GM21423 (cell line): Measurements from ENCODE around the gene PRDM12.

Experiments used
- ATAC-seq: cut with Tn5 transposase; IDR thresholded peaks from one replicate; pipeline ENCODE4 v1.9.1; 2021; ENCODE audit warnings: mild to moderate bottlenecking, moderate library complexity; ENCODE audit not compliant: unreplicated experiment

PRDM12 gene

DNA sequence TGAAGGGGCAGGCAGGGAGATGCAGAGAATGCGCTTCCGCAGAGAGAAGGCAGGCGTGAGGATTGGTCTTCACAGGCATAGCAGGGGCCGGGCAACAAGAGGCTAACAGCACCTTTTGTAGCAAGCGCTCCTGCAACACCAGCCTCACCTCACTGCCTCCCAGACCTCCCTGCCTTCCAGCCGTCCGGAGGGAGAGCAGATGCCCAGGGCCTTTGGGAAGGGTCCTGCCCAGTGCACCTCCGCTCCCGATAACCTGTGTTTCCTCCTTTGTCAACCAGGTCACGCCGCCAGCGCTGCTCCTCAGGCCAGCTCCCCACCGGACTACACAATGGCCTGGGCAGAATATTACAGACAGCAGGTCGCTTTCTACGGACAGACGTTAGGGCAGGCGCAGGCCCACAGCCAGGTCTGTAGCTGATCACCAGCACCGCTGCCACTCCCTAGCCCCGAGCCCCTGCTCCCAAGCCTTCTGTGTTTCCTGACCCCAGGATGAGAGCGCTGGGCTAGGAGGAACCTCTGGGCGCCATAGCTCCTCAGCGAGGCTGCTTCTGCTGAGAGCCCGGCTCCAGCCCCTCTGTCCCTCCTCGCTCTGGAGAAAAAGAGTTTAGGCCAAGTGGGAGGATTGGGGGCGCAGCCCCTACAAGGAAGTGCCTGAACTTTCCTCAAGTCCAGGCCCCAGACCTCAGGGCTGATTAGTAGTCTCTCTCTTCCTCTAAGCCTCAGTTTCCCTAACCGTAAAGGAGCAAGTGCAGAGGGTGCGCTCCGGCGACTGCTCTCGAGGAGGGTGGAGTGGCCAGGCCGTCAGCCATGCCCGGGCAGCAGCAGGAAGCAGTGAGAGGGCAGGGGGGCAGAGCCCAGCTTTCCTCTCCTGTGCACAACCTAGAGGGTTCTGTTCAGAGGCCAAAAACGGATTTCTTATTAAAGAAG lies 28.4 kb upstream of the PRDM12 start:
- no peak for ATAC-seq

DNA sequence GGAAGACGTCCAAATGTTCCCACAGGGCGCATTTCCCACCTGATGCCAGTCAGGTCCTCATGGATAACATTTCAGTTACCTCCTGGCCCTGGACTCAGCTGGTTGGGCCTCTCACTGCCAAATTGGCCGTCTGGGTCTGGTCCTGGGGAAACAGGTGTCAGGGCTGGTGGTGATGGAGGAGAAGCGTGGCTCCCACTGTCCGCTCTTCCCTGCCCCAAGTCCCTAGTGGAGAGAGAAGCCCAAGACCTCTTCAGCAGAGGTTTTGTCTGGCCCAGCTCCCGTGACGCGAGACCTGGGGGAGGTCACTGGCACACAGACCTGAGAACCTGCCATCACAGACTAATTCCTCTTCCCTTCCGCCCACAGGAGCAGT lies 27.8 kb upstream of the PRDM12 start:
- no peak for ATAC-seq

DNA sequence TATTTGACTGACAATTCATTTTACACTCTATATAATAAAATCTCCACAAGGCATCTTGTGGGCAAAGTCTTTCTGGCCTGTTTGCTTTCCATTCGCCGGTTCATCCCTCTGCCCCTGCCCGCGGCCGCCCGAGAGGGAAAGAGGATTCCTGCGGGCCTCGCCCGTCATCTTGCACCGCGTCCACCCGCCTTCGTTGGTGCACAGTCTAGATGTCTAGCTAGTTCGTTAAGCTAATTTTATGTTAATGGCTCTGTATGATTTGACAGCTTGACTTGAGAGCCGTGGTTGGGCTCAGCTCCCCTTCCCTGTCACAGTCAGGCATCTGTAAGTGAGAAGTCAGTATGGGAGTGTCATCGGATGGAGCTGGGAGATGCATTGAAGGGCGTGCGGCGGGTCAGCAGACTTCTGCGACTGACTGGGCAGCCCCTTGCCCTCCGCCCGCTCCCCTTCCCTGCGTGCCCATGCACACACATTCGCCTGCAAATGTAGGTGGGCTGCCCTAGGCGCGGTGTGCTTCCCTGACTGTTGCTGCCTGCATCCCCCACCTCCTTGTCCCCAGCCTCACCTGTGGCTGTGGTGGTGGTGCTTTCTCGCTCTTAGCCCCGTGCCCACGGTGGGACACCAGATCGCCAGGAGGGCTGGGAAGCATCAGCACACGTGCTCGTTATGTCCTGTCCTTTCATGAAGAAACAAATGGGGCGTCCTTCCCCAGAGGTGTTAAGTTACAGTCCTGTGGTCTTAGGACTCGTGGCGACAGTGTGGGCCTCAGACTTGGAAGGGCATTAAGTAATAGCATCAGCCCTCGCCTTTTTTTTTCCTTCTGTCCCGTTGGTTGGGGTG lies 25.9 kb upstream of the PRDM12 start:
- ATAC-seq: no peak

DNA sequence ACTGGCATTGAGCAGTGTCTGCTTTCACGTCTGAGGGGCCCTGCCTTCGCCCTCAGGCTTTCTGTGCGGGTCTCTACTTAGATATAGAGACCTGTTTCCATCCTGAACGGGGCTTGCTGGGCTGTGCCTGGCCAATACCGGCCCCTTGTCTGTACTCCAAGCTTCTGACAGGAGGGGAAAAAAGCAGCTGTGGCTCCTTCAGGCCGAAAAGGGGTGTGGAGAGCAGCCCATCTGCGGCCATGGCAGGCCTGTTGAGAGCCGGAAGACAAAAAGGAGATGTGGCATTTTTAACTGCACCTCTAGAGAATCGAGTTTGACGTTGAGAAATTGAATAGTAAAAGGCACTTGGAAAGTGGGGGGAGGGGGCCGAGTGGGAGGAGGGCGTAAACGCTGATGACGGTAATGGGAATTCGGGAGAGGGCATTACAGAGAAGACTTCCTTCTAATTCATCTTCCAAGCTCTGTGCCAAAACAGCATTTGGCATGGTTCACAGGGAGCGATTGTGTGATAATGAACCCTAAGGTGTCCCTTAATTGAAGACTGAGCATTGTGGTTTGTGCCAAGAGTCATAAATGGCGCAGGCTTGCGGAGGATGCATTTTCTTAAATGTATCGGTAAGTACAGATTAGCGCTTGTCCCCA lies 25.1 kb upstream of the PRDM12 start:
- ATAC-seq: no peak

DNA sequence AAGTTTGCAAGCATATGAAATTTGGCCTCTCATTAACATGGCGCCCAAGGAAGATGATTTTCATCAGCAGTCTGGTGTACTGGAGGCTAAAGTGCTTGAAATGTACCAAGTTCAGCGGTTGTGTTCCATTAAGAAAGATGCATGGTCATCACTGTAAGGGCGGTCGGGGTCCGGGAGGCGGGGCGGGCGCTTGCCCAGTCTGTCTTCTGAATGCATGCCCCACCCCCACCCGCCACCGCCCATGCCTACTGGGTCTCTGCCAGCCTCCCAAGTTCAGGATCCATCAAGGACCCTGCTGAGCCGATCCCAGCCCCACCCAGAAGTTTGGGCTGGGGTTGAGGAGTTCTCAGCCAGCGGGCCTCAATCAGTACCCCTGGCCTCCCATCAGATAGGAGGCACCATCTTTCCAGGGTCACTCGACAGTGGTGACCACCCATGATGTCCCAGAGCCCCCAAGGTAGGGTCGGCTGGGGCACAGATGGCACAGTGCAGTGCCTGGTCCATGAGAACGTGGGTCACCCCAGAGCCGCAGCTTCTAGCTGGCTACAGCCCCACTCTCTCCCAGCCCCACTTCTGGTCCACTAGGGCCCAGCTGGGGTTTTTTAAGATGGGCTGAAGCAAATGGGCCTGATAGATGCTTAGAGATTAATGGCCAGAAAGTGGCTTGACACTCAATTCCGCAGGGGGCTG lies 24.4 kb upstream of the PRDM12 start:
- no peak for ATAC-seq

DNA sequence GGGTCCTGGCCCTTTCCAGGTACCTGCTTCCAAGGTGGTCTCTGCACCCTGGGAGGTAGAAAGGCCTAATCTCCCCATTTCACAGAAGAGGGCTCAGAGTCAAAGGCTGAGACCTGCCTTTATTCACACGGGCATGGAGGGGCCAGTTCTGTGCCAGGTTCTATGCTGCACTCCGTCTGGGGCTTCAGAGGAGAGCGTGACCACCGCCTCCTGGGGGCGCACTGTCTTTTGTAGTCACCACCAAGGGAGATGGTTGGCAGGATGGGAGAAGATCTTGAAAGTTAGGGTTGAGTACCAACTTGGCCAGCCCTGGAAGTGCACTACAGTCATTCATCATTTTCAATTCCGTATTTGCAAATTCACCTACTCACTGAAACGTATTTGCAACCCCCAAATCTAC lies 23.7 kb upstream of the PRDM12 start:
- ATAC-seq: no peak

DNA sequence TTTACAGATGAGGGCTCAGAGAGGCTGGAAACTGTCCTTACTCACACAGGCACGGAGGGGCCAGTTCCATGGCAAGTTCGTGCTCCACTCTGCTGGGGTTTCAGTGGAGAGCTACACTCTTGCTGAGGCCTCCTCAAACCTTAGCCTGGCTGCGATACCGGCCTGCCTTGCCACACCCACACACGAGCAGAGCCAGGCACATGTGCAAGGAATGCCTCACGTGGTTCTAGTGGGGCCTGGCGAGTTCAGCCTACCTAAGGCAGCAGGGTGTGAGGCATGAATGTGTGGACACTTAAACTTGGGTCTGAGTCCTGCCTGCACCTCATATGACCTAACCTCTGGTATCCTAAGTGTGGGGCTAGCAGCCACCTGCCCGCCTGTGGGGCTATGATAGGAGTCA lies 21.5 kb upstream of the PRDM12 start:
- ATAC-seq: no peak

DNA sequence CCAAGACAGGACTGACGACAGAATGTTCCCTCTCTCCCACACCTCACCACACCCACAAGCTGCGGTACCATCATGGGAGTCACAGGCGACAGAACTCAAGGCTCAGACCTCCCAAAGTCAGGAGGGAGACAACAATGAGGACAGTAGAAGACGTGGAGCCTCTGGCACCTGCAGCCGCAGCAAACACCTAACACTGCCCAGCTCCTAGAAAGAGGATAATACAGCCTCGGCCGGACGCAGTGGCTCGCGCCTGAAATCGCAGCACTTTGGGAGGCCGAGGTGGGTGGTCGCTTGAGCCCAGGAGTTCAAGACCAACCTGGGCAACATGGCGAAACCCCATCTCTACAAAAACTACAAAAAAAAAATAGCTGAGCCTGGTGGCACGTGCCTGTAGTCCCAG lies 13.2 kb upstream of the PRDM12 start:
- no peak for ATAC-seq

DNA sequence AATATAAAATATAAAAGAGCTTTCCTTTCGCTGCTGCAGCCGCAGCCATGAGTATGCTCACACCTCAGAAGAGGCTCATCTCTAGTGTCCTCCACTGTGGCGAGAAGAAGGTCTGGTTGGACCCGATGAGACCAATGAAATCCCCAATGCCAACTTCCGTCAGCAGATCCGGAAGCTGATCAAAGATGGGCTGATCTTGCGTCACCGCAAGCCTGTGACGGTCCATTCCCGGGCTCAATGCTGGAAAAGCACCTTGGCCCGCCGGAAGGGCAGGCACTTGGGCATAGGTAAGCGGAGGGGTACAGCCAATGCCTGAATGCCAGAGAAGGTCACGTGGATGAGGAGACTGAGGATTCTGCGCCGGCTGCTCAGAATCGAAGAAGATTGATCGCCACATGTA lies 12.6 kb upstream of the PRDM12 start:
- no peak for ATAC-seq

DNA sequence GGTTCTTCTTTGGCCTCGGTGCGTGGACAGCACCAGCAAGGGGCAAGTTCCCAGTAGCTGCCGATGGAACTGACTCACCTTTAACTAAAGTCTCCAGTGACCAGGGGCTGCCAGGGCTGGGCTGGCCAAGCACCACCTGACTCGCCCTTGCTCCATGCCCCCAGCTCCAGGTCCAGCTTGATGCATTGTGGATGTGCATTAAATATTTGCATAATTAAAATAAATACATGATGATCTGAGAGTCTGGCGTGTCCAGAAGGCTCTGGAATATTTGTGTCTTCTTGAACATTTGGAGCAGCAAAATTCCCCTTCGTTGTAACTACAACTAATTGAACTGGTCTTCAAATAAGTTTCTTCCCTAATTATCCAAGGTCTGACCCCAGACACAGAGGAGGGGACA lies 9.5 kb upstream of the PRDM12 start:
- ATAC-seq: no peak

DNA sequence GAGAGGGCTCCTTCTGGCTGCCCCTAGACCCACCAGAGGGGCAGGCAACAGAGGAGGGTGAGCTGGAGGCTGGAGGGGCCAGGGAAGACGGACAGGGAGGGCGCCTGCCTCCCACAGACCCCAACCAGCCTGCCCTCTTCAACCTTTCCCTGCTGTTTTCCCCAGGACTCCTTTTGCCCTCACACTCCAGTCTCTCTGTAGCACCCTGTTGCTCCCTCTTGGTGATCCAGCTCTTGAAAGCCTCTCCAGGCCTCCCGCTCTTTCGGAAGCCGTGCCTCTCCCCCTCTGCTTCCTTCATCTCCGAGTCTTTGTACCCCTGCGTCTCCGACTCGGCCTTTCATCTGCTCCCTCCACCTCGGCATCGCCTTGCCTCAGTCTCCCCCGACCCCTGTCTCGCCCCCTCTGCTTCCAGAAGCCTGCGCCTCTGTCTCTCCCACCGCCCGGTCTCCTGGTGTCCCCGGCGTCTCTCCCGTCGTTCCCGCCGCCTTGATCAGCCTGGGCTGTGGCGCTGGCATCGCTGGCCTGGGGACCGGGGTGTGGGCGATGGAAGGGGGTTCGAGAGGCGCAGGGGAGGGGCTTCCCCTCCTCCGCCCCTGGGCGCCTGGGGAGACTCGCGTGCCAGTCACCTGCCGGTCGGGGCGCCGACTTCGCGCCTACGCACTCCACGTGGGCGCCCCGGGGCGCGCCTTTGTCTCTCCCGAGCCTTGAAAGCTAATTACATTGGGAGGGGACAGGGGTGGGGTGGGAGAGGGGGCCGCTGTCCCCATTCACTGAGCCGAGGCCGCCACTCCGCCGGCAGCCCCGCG lies 5.3 kb upstream of the PRDM12 start:
- no peak for ATAC-seq

DNA sequence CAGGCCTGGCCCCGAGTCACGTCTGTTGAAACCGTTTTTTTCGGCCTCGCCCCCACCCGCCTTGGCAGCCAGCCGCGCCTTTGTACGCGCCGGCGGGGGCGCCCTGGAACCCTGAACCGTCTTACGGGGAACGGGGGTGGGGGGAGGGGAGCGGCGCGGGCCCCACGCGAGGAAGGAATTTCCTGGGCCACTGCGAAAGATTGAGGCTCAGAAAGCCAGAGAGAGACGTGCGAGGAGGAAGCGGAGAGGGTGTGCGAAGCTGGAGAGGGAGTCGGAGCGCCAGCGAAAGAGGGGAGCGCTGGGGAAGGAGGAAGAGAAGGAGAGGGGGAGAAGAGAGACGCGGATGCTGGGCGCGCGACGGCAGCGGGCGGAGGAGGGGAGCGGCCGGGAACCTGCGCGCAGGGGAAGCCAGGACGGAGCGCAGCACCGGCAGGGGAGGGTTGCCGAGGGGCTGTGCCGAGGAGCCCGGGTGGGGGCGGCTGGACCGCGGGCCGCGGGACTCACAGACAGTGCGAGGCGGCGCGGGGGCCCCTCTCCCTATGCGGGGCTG lies 4.6 kb upstream of the PRDM12 start:
- no peak for ATAC-seq

DNA sequence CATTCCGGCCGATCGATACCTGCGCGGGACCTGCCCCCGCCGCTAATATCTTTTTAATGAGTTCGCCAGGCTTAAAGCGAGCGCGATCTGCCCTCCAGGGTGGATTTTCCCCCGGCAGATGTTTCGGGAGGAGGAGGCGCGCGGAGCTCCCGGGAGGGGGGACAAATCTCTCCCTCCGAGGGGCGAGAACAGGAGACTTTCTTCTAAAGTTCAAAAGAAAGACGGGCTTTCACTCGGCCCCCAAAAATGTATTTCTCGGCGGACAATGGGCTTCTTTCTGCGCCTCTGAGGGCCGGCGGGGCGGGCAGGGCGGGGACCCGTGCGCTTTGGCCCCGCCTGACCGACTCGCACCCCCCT lies 4.1 kb upstream of the PRDM12 start:
- ATAC-seq: no peak

DNA sequence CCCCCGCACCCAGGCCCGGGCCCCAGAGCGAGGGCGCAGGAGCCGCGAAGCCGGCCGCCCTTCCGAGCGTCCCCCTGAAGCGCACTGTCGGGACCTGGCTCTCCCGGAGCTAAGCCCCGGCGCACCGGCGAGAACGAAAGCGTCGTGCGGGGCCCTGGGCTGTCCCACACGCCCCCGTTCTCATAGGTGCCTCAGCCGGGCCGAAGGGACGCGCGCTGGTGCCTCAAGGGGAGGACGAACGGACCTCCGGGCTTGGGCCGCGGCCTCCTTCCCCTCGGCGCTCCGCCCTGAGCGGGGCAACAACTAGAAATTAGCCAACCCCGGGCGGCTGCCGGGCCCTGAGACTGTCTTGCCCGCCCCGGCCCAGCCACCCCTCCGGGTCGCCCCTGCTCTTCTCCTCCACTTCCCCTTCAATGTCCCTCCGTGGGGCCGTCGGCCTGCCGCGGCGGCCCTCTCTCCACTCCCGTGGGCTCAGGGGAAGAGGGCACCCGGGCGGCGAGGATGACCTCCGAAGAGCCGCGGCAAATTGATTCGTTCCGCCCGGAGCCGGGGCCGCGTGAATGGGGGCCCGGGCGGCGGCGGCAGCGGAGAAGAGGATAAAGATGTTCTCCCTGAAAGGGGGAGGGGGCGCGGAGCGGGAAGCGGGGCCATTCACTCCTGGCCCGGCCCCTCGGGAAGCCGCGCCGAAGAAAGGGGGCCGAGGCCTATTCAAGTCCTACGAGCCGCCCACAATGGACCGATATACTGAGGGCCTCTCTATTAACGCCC lies 3.5 kb upstream of the PRDM12 start:
- ATAC-seq: no peak

DNA sequence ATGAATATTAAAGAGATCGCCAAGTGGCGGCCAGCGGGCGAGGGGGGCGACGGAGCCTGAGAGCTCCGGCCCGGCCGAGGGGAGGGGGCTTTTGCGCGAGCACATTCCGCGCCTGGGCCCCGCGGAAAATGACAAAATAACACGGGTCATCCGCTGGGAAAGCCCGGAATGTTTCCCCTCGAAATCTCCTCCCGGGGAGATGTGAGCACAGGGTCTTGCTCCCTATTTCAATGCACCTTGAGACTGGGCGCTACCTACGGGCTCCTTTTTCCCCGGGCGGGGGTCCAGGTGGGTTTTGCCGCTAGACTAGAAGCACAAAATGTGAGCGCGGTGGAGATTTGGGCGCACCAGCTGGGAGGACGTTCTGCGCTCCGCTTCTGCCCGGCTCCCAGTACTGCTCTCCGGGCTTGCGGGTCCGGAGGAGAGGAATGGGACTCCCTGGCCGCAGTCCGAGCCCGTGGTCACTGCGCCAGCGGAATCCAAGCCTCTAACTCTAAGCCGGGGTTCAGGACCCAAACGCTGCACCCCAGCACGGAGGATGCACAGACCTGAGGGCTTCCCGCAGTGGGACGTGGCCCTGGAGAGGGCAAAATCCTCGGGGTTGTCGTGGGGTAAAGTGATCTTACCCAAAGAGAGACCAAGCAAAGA lies 2.8 kb upstream of the PRDM12 start:
- ATAC-seq: no peak

DNA sequence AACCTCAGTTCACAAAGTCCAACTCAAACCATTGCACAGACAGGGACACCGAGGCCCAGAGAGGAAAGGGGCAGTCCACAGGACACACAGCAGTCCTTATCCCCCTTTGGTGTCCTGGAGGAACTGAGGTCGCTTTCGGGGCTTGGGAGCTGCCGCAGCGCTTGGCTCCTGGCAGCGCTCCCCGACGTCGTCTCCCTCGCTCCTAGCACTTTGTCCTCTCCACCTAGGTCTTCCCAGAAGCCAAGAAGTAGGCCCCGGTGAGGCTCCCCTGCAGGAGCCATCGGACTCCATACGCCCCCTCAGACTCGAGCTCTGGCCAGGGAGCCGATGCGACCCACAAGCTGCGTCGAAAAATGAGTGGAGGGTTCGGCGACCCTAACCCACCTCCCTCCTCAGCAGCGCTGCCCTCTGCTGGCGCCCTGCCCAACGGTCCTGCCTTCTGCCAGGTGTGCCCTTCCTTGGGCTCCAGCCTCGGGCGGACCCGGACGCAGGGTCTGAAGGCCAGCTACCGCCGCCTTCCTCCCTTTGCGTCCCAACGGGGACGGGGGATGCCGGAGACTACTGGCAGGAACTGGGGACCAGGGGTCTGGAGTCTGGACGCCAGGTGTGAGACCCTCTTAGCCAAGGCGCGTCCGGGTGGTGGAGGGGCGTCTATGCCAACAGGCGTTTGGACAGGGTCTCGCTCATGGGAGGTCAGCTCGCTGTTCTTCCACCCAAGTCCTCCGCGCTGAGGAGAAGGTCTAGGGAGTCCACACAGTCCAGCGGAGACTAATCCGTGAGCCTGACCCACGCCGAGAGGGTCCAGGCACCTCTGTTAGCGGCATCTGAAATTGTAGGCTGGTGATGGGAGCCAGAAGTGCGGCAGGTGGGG lies 2.1 kb upstream of the PRDM12 start:
- no peak for ATAC-seq

DNA sequence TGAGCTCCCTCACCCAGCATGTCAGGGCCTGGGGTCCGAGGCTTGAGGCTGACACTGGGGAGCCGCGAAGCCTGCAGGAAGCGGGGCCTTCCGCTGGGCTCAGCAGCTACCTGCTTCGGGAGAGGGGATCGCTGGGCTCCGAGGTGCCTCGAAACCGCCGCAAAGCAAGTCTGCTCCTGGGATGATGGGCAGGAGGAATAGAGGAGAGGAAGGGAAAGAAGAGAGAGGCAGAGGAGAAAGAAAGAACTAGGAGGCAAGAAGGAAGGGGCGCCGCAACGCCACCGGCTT lies 1.5 kb upstream of the PRDM12 start:
- ATAC-seq: no peak
